GM18502 (cell line): Measurements from ENCODE around the gene SUB1.
"Not testable (repeated sequence)": the region's sequence is repeated elsewhere in the genome, so short reads cannot be mapped to it uniquely, and the experiment has no call there.

Source experiments
- ATAC-seq: cut with Tn5 transposase; IDR thresholded peaks from one replicate; pipeline ENCODE4 v1.9.1; 2021; ENCODE audit warnings: mild to moderate bottlenecking; ENCODE audit not compliant: unreplicated experiment, poor library complexity

The SUB1 gene

DNA sequence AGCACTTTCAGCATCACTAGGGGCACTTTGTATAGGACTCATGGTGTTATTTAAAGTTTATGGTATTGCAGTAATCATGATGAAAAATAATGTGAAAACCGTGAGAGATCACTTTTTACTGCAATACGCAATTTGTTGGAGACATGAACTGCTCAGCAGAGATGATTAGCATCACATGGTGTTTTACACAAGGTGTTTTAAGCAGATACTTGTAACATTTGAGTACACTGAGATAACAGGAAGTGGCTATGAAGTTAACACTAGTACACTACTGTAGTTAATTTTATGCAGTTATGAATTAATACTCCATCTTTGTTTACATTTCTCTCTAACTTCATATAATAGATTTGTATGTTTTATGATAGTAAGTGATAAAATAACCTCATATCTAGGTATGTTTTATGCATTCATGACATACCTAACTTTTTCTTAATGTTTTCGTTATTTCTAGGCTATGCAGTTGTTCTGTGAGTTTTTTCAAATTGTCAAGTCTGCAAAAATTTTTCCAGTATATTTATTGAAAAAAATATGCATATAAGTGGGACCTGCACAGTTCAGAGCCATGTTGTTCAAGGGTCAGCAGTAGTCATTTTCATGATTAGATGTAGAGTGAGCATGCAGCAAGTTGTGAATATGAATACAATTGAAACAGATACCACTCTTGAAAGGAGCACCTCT is 13.0 kb downstream of the SUB1 start:
- ATAC-seq = no peak

DNA sequence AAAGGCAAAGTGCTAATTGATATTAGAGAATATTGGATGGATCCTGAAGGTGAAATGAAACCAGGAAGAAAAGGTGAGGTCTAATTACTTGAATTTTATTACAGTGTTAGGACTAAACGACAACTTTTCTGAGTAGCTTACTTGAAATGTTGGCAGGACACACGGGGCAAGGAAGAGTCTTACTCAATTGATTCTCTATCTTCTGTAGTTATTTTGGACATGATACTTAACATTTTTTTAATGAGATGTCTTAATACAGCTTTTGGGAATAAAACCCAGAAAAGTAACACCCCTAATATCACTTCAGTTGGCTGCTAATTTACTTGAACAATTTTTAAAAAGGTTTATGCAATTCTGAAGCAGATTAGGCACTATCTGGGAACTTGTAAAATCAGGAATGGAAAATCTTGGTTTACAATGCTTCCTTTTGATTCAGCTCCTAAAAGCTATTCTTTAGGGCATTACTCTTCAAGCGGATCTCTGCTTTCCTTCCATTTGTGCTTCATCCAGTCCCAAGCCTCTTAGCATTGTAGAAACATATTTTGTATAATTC is 13.7 kb downstream of the SUB1 start:
- no peak for ATAC-seq

GRCh38 chr5:32600054-32600622 is 14.8 kb downstream of the SUB1 start:
- ATAC-seq = no peak

GRCh38 chr5:32601623-32602295 is 16.4 kb downstream of the SUB1 start:
- no peak for ATAC-seq

GRCh38 chr5:32602906-32603305 is 17.5 kb downstream of the SUB1 start:
- ATAC-seq = no peak

- ATAC-seq = no peak
Observed at GRCh38 chr5:32604800-32605765, 19.7 kb downstream of the SUB1 start.

- ATAC-seq = no peak
Observed at GRCh38 chr5:32605766-32606152, 20.4 kb downstream of the SUB1 start.

- ATAC-seq = no peak
Observed at GRCh38 chr5:32612134-32612888, 27.0 kb downstream of the SUB1 start.

GRCh38 chr5:32613050-32613672 is 27.8 kb downstream of the SUB1 start:
- peak; percentile 80 for ATAC-seq

GRCh38 chr5:32615236-32615635 is 29.9 kb downstream of the SUB1 start:
- ATAC-seq = no peak

DNA sequence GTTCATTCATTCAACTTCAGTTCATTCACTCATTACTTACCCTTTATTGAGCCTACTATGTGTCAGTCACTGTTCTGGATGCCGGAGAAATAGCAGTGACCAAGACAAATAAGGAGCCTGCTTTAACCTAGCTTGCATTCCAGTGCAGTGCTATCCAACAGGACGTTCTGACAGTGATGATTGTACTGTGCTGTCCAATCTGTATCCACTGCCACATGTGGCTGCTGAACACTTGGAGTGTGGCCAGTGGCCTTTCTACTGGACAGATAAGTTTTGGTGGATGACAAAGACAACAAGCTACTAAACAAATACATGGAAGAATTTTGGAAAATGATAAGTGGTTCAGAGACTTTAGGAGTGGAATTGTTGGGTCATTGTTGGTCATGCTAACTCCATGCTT is 33.6 kb downstream of the SUB1 start:
- no peak for ATAC-seq

- no peak for ATAC-seq
Observed at GRCh38 chr5:32621256-32621655, 35.9 kb downstream of the SUB1 start.

DNA sequence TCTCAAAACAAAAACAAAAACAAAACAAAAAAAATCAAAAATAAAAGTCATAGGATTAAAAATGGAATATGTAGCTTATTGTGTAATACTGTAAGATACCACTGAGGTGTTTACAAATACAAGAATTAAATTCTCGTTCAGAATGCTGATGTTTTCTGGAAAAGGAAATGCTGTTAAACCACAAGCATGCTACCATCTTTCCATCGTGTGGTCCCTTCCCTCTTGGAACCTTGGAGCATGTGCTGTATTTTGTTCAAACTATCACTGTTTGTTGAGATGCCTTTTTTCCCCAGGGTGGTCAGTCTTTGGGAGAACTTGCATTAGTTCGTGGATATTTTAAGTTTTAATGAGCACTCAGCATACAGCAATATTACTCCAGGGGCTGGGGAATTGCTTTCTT is 39.7 kb downstream of the SUB1 start:
- ATAC-seq = no peak

- ATAC-seq = no peak
Observed at GRCh38 chr5:32625547-32625946, 40.2 kb downstream of the SUB1 start.

- ATAC-seq = no peak
Observed at GRCh38 chr5:32627219-32627870, 42.0 kb downstream of the SUB1 start.

GRCh38 chr5:32628049-32628844 is 42.9 kb downstream of the SUB1 start:
- no peak for ATAC-seq

GRCh38 chr5:32630867-32631491 is 45.6 kb downstream of the SUB1 start:
- no peak for ATAC-seq

GRCh38 chr5:32633017-32633416 is 47.7 kb downstream of the SUB1 start:
- ATAC-seq = not testable (repeated sequence)
